Esophagus muscularis mucosa (tissue), 4 donors: ENCODE results near the gene TMCC2. TPM values are rescaled to one million over a fixed set of nuclear protein-coding genes. Genes with fewer than 3 reads are reported as not detected.

Experiments used
- DNase-seq: peaks from one replicate; pipeline ENCODE4 v3.0.0-alpha.2; 2017; ENCODE audit errors: extremely low spot score
- H3K27ac ChIP-seq, 4 donors: fragments of 200-600 bp; sonication (generic); replicated peaks in 1 of 4; 1 replicate in 3 of 4; 2 replicates in 1 of 4; pipeline ENCODE4 v1.5.1; 2016 to 2019; ENCODE audit warnings: mild to moderate bottlenecking in 1 of 4
- H3K27me3 ChIP-seq, 4 donors: fragments of 200-600 bp; sonication (generic); one replicate each; pipeline versions ENCODE4 v1.5.1 to v1.6.0; 2016 to 2019
- H3K36me3 ChIP-seq, 4 donors: fragments of 200-600 bp; sonication (generic); one replicate each; pipeline ENCODE4 v1.5.1; 2016 to 2019
- H3K4me1 ChIP-seq, 4 donors: fragments of 200-600 bp; sonication (generic); one replicate each; pipeline ENCODE4 v1.5.1; 2016 to 2019
- H3K4me3 ChIP-seq, 4 donors: fragments of 200-600 bp; sonication (generic); 1 replicate in 2 of 4; 2 replicates in 2 of 4; pipeline ENCODE4 v1.5.1; 2016 to 2019; ENCODE audit warnings: mild to moderate bottlenecking in 4 of 4, moderate library complexity in 1 of 4
- H3K9me3 ChIP-seq, 4 donors: fragments of 200-600 bp; sonication (generic); 1 replicate in 3 of 4; 2 replicates in 1 of 4; pipeline ENCODE4 v1.5.1; 2016 to 2019
- EP300 ChIP-seq: sonication (generic); formaldehyde crosslinking; IDR thresholded peaks from one replicate; pipeline ENCODE4 v1.6.1; 2017; ENCODE audit warnings: antibody characterized with exemption
- POLR2A ChIP-seq: fragments of 450-650 bp; IDR thresholded peaks from one replicate; pipeline ENCODE4 v1.6.1; 2017; ENCODE audit warnings: antibody characterized with exemption, moderate library complexity, mild to moderate bottlenecking, low read depth
- POLR2AphosphoS5 ChIP-seq, 2 donors: sonication (generic); formaldehyde crosslinking; IDR thresholded peaks; one replicate each; pipeline ENCODE4 v1.6.1; 2017; ENCODE audit warnings: antibody characterized with exemption in 2 of 2
- WGBS: methylation state at CpG from one replicate; pipeline ENCODE4 v1.1.5; 2018; 5-methylcytosine and 5-hydroxymethylcytosine counted together
- intact Hi-C: fragments of 100-400 bp; cut with DNase I; formaldehyde crosslinking; loops from one replicate; pipeline ENCODE4 v1.15.1; 2023
- total RNA-seq, 4 donors: library from RNA; depleted of rRNA; stranded (reverse); fragments of >200 nt; gene quantifications; one replicate each; pipeline versions ENCODE4 v1.1.0 to v1.2.1, GENCODE V29; 2016
- TF ChIP-seq, protein P1 (sequence below), 3 experiments: fragments of 200-600 bp in 2 of 3; fragments of 450-650 bp in 1 of 3; sonication (generic) in 2 of 3; IDR thresholded peaks; one replicate each; pipeline ENCODE4 v1.5.1; 2017 to 2019; ENCODE audit warnings: antibody characterized with exemption in 3 of 3, mild to moderate bottlenecking in 2 of 3, moderate library complexity in 1 of 3

The TMCC2 gene
- total RNA-seq, 4 donors from 2014 or later: 4.1 to 8.2 (median 5.9) TPM

- Histone ChIP-seq H3K9me3 (no peaks in the 10 kb centered on the region), H3K4me1 (peaks cover 23 to 69% (median 62%) of the 10 kb centered on the region in 4 donors), H3K36me3 (peaks cover 0 to 20% (median 7%) of the 10 kb centered on the region in 4 donors), H3K27ac (no peak overlapping the region), H3K4me3 (no peak overlapping the region), H3K27me3 (no peaks in the 10 kb centered on the region)
- no peak for DNase-seq
- intact Hi-C loops: no loop called here
- no peak for TF ChIP-seq EP300
Observed at GRCh38 chr1:205186191-205186590, 41.6 kb upstream of the TMCC2 start.

DNA sequence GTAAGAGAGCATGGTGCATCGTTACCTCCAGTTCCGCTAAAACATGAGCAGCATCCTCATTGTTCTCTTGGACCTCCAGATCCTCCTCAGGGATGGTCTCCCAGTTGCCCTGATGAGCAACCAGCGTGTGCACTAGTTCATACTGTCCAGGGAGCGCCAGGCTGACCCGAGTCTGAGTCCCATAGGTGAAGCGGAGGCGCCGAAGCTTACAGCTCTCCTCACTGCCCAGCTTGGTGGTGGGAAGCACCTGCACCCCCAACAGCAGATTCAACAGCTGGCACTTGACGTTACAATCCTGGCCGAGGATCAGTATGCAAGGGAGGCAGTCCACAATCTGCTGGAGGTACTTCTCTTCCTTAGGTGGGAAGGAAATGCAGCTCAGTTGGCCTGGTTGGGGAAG lies 40.3 kb upstream of the TMCC2 start:
- Histone ChIP-seq H3K4me3 (no peak overlapping the region), H3K27me3 (no peaks in the 10 kb centered on the region), H3K9me3 (no peaks in the 10 kb centered on the region), H3K4me1 (peaks cover 27 to 79% (median 72%) of the 10 kb centered on the region in 4 donors), H3K27ac (peak overlapping the region in 1 of 4 donors; percentile 16), H3K36me3 (peaks cover 0 to 12% (median 5%) of the 10 kb centered on the region in 4 donors)
- no peak for TF ChIP-seq POLR2AphosphoS5 (IDR thresholded peaks at IDR 0.05)
- no peak for TF ChIP-seq POLR2A
- TF ChIP-seq, protein P1, sequence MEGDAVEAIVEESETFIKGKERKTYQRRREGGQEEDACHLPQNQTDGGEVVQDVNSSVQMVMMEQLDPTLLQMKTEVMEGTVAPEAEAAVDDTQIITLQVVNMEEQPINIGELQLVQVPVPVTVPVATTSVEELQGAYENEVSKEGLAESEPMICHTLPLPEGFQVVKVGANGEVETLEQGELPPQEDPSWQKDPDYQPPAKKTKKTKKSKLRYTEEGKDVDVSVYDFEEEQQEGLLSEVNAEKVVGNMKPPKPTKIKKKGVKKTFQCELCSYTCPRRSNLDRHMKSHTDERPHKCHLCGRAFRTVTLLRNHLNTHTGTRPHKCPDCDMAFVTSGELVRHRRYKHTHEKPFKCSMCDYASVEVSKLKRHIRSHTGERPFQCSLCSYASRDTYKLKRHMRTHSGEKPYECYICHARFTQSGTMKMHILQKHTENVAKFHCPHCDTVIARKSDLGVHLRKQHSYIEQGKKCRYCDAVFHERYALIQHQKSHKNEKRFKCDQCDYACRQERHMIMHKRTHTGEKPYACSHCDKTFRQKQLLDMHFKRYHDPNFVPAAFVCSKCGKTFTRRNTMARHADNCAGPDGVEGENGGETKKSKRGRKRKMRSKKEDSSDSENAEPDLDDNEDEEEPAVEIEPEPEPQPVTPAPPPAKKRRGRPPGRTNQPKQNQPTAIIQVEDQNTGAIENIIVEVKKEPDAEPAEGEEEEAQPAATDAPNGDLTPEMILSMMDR (IDR thresholded peaks at IDR 0.05): no peak
- TF ChIP-seq EP300: no peak
- intact Hi-C loops: no loop called here
- no peak for DNase-seq
- WGBS: 91% methylated on average over 10 of the region's 10 CpGs

GRCh38 chr1:205188098-205188497 lies 39.6 kb upstream of the TMCC2 start:
- TF ChIP-seq, protein P1 (IDR thresholded peaks at IDR 0.05): no peak
- no peak for TF ChIP-seq POLR2AphosphoS5 (IDR thresholded peaks at IDR 0.05)
- no peak for TF ChIP-seq EP300
- TF ChIP-seq POLR2A: no peak
- Histone ChIP-seq H3K4me3 (no peak overlapping the region), H3K27me3 (no peaks in the 10 kb centered on the region), H3K4me1 (peaks cover 26 to 74% (median 65%) of the 10 kb centered on the region in 4 donors), H3K36me3 (peaks cover 0 to 12% (median 5%) of the 10 kb centered on the region in 4 donors), H3K27ac (peak overlapping the region in 1 of 4 donors; percentile 16), H3K9me3 (no peaks in the 10 kb centered on the region)
- WGBS: 30% methylated on average over 2 of the region's 2 CpGs
- DNase-seq: no peak
- intact Hi-C loops: no loop called here

DNA sequence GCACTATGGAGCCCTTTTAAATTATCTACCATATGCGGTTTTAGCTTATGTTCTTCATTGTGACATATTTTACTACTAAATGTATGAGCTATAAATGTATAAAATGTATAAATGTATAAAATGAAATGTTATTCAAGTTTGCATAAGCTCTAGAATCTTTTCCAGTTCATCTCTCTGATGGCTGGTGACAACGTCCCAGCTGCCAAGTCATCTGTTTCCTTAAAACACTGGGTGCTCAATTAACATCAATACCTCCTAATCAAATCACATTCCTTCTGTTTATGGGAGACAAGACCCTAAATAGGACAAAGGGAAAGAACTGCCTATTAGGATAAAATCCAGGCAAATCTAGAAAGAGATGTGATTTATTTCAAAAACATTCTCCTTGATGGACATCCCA lies 39.1 kb upstream of the TMCC2 start:
- intact Hi-C loops: no loop called here
- no peak for TF ChIP-seq POLR2AphosphoS5 (IDR thresholded peaks at IDR 0.05)
- TF ChIP-seq, protein P1 (IDR thresholded peaks at IDR 0.05): no peak
- TF ChIP-seq EP300: no peak

GRCh38 chr1:205189131-205189530 lies 38.6 kb upstream of the TMCC2 start:
- no peaks in the 10 kb centered on the region for H3K9me3 ChIP-seq
- H3K4me3 ChIP-seq: no peak overlapping the region
- peaks cover 16 to 68% (median 58%) of the 10 kb centered on the region in 4 donors for H3K4me1 ChIP-seq
- TF ChIP-seq, protein P1 (IDR thresholded peaks at IDR 0.05): no peak
- no peak for TF ChIP-seq EP300
- TF ChIP-seq POLR2A: no peak
- no peak for TF ChIP-seq POLR2AphosphoS5 (IDR thresholded peaks at IDR 0.05)
- H3K36me3 ChIP-seq: peaks cover 0 to 12% (median 5%) of the 10 kb centered on the region in 4 donors
- no peak for DNase-seq
- no peaks in the 10 kb centered on the region for H3K27me3 ChIP-seq
- no peak overlapping the region for H3K27ac ChIP-seq
- WGBS: 55% methylated on average over 2 of the region's 2 CpGs
- intact Hi-C loops: no loop called here

More for the DNA sequence above, 39.1 kb upstream of the TMCC2 start:
- Histone ChIP-seq H3K36me3 (peaks cover 0 to 12% (median 5%) of the 10 kb centered on the region in 4 donors), H3K4me3 (no peak overlapping the region), H3K4me1 (peaks cover 22 to 73% (median 63%) of the 10 kb centered on the region in 4 donors), H3K9me3 (no peaks in the 10 kb centered on the region), H3K27me3 (no peaks in the 10 kb centered on the region), H3K27ac (no peak overlapping the region)
- WGBS: 64% methylated on average over 2 of the region's 2 CpGs
- no peak for DNase-seq
